HG02970 (cell line): ENCODE data around the gene CD109.
"Not testable (repeated sequence)": the region's sequence is repeated elsewhere in the genome, so short reads cannot be mapped to it uniquely, and the experiment has no call there.

Experiments
- ATAC-seq: cut with Tn5 transposase; IDR thresholded peaks from one replicate; pipeline ENCODE4 v1.9.1; 2021; ENCODE audit warnings: mild to moderate bottlenecking, moderate library complexity, moderate number of reproducible peaks; ENCODE audit not compliant: unreplicated experiment, low FRiP score

CD109 gene

DNA sequence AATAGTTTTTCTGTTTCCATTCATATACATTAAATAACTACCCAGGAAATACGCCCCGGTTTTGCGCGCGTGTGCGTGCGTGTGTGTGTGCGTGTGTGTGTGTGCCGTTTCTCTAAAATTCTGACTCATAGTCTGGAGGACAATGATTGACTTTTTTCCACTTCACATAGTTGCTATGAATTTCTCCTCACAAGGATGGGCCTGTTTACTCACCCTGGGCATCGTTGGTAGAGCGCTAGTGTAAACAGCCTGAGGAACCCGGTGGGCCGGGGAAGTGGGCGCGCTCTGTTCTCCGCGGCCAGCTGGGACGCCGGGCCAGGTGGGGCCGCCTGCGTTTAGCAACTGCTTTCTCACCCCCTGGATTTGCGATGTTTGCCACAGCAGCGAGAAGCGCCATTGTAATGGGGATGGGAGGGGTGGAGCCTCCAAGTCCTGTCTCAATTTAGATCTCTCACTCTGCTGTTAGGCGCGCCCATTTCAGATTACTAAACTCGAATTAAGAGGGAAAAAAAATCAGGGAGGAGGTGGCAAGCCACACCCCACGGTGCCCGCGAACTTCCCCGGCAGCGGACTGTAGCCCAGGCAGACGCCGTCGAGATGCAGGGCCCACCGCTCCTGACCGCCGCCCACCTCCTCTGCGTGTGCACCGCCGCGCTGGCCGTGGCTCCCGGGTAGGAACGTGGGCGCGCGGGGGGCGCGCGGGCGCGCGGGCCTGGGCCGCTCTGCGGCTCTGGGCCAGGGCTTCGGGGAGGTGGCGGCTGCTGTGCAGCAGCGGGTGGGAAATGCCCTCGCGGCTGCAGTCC, at the start of gene CD109:
CD109 (plus strand) TSS at position 585 of the 803 bp plus-strand sequence; CDS start at position 598, 13 bp downstream.
- no peak for ATAC-seq

DNA sequence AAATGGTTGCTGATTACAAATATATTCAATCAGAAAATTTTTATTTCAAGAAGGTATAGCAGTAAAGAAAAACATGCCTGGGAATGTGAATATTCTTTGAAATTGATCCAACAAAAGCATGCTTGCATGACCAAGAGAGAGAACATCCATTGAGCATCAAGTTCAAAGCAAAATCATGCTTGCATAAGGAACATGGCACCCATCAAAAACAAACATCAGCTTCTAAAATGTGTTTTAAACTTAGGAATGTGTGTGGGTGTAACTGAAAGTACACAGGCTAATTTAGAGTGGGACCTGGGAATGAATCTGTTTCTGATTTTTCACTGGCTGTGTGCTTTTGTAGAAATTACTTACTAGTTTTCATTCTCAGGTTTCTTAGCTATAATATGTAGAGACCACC, 47.8 kb upstream of the CD109 start:
- no peak for ATAC-seq

DNA sequence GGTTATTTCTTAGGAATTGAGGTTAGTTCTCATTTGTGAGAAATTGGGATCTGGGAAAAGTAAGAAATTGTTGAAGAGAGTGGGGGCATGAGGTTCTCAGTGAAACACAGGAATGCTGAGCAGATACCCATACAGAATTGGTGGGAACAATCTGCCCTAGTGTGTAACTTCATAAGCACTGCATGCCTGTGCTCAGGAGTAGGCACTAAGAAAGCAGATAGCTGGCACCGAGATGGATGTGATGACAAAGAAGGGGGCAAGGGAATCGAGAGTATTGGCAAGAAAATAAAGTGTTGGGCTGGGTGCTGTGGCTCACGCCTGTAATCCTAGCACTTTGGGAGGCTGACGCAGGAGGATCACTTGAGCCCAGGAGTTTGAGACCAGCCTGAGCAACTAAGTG, 46.2 kb upstream of the CD109 start:
- no peak for ATAC-seq

DNA sequence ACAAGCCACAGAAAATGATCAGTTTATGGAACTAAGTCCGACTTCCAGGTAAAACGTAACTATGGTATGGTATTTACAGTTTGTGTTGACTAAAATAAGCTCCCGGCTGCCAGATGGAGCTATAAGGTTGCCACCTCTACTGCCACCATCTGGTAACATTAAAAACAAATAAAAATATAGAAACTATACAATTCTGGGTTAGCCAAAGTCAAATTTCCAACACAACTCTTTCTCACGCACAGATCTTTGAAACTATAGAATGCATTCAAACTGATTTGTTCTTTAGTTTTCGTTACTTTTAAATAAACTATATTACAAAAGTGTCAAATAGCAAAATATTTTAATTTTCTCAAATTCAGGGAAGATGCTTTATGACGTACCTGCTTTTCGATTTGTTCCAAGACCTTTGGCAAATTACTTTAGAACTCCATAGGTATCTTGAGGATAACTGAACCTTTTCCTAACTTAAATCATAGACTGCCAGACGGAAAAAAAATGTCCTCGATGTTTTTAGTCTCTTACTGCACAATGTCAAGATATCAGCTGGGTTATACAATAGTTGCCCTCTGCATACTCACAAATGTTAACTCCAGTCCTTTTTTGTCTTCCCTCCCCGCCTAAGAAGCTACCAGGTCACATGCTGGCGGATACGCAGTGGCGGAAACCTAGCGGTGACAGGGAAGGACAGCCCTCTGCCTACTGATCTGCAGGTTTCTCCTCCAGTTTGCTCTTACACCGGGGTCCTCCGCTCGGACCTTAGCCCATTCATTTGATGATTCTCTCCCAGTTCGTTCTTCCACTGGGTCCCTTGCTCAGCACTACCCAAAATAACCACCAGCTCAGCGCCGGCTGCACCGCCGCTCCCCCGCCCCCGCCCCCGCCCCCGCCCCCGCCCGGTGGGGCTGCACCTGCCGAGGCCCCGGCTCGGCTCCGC, 43.1 kb upstream of the CD109 start:
- peak; percentile 38 for ATAC-seq

DNA sequence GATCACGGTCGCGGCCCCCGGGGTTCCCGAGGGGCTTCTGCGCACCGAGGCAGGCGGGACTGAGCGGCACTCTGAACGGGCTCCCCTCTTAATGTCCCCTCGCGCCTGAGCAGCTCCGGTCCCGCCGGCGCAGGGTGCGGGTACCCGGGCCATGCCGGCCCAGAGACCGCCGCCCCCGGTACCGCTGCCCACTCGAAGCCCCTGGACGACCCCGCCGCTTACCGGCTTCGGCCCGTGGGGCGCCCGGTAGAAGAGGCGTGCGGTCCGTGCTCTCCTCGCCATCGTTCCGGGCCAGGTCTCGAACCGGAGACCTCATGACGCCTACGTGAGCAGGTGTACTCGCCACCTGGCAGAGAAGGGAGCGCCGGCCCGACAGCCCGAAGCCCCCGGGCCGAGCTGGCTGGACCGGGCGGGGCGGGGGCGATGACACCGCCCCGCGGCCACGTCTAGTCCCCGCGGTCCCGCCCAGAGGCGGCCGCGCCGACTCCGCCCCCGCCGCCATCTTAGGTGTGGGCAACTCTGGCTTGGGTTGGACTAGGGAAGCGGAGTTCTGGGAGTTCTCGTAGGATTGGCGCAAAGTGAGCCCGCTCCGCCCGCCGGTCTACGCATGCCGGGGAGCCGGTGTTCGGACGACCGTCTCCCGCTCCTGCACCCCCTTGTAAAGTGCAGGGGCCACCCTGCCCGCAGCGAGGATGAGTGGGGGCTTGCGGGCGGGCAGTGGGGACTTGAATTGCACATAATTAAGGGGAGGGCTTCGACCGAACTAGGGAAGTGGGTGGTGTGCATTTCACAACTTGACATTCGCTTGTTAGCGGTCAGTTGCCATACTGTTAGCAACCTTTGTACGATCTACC, 42.2 kb upstream of the CD109 start, which contains the start of gene SLC17A5:
SLC17A5 (minus strand) TSS at position 422 of the 854 bp plus-strand sequence; CDS start at position 316, 106 bp downstream.
- ATAC-seq, result peak; percentile 88

DNA sequence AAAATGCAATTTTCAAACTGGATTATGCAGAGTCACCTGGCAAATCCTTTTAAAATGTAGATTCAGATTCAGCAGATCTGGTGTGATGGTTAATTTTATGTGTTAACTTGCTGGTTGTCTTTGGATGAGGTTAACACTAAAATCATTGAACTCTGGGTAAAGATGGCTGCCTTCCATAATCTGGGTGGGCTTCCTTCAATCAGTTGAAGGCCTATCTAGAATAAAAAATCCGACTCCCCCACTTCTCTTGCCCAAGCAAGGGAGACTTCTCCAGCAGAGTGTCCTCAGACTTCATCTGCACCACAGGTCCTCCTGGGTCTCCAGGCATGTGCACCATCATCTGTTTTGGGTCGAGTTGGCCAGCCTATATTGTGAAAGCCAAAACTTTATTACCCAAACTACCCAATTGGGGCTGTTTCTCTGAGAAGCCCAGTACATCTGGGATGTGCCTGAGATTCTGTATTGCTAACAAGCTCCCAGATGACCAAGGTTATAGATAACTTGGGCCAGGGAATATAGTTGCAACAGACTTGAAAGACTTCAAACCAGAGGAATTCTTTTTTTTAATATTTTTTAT, 40.6 kb upstream of the CD109 start:
- no peak for ATAC-seq

DNA sequence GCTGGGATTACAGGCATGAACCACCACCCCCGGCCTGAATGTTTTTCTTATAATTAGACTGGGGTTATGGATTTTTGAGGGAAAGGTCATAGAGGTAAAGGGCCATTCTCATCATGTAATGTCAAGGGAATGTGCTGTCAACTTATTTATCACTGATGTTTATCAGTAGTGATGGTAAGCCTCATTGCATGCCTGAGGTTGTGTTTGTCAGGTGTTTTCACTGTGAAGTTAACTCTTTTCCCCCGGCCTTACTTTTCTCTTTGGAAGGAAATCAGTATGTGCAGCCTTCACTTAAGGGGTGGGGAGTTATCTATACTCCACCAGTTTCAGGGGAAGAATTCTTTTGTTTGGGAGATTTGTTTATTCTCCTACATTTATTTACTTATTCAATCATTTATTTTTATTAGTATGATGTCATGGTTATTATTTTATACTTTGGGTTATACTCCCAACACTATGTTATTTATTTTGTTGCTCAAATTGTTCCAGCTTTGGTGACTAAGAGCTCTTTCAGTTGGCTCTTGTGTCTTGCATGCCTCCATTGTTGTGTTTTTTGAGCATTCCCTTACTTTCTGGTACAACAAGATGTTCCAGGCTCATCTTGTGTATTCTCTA, 39.4 kb upstream of the CD109 start:
- no peak for ATAC-seq

DNA sequence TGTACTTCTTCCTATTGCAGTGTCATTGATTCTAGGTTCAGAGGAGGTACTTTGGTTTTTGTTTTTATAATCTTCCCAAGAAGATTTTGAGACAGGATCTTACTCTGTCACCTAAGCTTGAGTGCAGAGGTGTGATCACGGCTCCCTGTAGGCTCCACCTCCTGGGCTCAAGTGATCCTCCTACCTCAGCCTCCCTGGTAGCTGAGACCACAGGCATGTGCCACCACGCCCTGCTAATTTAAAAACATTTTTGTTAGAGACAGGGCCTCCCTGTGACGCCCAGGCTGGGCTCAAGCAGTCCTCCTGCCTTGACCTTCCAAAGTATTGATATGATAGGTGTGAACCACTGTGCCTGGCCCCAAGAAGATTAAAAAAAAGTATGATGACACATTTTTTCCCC, 38.8 kb upstream of the CD109 start:
- ATAC-seq, result no peak

DNA sequence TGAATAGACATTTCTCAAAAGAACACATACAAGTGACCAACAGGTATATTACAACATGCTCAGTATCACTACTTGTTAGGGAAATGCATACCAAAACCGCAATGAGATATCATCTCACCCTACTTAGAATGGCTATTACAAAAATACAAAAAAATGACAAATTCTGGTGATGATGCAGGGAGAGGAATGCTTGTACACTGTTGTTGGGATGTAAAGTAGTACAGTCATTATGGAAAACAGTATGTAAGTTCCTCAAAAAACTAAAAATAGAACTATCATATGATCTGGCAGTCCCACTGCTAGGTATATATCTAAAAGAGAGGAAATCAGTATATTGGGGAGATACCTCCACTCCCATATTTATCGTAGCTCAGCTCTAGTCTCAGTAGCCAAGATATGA, 31.3 kb upstream of the CD109 start:
- no peak for ATAC-seq

DNA sequence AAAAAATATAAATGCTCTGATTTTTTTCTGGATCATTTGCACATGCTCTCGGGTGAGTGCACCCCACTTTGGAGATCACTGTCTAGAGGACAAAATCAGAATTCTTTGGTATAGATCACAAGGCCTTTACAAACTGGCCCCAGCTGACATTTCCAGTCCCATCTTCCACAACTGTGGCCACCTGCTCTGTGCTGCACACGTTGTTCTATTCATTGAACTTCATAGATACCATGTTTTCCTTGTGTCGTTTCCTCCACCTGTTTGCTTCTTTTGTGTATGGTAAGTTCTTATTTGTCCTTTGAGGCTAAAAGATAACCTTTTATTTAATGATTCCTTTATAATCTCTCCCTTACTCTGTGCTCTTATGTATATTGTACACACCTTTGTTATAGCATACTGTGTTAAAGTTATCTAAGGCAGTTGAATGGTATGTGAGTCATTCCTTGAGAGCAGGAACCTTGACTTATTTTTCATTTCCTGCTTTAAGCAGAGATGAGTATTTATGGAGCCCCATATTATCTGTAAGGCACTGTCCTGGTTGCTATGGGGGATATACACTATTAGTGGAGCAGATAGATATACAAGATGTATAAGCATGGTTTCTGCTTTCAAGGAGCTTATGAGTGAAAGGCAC, 30.2 kb upstream of the CD109 start:
- no peak for ATAC-seq

DNA sequence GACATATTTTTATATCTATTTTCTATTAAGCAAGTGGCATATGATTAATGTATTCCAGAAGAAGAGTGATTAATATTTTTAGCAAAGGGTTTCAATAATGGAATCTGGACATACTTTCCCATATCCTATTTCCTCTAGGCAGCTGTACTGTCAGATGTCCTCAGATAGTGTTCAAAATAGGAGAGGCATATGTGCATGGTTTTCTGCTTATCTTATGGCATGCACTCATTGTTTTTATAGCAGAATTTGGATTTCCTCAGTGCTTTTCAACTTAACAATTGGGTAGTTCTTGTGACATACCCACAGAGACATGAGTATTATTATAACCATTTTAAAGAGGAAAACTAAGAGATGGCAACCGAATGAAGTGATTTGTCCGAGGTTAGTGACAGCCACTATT, 29.6 kb upstream of the CD109 start:
- no peak for ATAC-seq

DNA sequence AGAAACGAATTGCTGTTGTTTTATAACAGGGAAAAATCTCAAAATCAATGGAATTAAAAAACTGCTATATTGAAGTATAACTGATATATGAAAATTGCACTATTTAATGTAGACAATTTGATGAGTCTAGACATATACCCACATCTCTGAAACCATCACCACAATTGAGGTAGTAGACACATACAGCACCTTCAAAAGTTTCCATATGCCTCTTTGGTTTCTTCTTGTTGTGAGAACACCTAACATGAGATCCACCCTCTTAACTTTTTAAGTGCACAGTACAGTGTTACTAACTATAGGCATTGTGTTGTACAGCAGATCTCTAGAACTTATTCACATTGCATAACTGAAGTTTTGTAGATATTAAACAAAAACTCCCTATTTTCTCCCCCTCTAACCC, 28.2 kb upstream of the CD109 start:
- ATAC-seq, result no peak

DNA sequence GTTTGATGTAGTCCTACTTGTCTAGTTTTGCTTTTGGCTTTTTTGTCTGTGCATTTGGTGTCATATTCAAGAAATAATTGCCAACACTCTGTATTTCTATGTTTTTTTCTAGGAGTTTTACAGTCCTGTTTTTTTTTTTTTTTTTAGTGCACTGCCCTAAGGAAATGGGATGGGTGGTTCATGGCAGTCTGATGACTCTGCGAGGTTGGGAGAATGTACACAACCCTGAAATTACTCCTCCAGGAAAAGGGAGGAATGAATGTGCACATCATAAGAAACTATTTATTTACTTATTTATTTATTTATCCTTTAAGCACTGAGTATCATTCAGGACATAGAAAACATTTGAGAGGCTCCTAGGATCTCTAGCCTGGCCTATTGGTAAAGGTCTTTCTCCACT, 27.0 kb upstream of the CD109 start:
- no peak for ATAC-seq

DNA sequence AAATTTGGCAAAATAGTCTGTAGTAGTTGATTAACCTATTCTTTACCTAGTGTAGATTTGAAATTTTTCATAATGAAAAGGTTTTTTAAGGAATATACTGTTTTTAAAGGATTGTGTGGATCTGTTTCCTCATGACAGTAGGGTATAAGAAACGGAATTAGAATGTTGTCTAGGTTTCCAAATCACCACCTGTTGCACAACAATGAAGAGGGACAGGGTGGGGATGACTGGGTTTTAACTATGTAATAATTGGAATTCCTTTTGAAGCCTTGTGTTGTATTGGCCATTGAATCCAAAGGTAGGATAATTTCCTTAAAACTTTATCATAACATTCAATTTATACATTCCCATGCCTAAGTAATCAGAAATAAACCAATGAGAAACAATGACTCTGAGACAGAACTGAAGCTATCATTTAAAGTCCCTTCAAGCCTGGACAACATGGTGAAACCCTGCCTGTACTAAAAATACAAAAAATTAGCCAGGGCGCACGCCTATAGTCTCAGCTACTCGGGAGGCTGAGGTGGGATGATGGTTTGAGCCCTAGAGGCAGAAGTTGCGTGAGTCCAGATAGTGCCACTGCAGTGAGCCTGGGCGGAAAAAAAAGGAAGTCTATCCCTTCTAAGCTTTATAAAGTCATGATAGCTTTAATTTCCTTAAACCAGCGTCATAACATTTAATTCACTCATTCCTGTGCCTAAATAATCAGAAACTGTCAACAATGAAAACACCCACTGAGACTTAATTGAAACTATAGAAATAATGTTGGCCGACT, 23.9 kb upstream of the CD109 start:
- no peak for ATAC-seq

DNA sequence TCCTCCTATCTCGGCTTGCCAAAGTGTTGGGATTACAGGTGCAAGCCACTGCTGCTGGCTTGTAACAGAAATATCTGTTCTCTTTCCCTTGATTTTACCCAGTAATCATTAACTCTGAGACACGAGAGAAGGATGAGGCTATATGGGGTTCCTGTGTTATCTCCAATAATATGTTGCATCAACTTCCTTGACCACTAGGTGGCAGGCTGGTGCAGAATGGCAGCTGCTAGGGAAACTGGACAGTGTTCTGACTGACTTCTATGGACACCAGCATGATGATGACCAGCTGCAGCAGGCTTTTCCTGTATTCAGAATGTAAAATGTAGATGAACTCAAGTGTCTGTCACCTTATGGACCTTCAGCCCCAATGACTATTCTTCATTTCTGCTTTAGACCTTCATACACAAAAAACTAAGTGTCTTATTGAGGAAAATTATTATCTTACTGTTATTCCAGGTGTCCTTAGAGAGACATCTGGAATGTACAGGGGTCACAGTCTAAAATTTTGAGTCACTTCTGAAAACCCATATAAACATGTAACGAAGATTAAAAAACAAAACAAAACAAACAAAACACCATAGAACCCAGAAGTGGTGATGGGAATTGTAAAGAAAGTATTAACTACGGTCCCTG, 20.4 kb upstream of the CD109 start:
- ATAC-seq, result peak; percentile 88

DNA sequence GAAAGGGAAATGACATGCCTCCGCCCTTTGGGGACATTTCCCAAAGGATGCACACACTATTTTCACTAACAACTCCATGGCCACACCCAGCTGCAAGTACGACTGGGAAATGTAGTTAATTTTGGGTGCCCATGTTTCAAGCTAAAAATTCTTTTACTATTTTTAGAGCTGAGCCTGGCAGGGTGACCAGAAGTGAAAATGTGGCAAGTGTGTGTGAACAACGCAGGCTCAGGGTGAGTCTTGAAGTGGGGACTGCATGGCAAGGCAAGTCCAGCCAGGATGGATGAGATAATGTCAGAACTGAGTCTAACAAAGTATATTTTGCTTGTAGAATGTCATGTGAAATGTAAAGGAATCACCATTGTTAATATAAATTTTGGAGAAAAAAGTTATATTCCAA, 17.0 kb upstream of the CD109 start:
- ATAC-seq, result no peak

DNA sequence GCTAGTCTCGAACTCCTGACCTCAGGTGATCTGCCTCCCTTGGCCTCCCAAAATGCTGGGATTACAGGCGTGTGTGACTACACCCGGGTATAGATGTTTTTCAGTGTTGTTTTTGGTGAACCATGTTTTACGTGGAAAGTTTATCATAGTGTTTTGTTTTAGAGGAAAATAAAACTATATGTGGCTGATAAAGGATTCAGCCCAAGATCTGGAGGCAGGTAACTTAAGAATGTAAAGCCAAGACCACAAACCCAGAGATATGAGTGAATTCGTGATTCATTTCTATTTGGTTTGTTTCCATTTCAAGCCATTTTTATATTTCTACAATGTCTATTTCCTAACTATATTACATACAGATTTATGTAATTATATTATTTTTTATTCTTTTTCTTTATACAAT, 16.2 kb upstream of the CD109 start:
- not testable (repeated sequence) for ATAC-seq

DNA sequence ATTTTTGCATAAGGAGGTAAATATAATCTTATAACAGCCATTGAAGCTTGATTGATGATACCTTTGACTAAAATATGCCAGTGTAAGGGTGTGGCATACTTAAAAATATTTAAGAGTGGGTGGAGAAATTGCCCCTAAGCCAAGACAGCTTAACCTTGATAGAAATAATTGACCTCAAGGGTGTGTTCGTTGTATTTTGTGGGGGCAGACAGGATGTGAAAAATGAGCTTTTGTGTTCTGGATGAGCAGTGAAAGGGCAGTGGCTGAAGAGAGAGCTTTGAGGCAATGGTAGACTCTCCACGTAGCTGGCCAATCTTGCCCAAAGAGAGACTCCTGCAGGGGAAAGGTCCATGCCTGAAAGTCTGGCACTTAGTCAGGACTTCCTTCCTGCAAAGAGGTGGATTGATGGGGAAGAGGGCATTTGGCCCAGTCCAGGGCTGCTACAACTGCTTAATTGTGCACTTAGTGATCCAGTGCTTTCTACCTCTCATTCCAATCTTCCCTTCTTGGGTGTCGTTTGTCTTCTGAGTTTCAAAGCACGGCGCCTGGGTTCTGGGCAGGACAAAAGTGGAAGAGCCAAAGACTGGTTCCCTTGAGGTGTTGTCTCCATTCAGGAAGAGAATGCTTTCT, 15.6 kb upstream of the CD109 start:
- no peak for ATAC-seq
